GM19023 (cell line): ENCODE measurements around the gene PLPPR4.

Experiments used
- ATAC-seq: cut with Tn5 transposase; IDR thresholded peaks from one replicate; pipeline ENCODE4 v1.9.1; 2021; ENCODE audit warnings: mild to moderate bottlenecking, moderate library complexity; ENCODE audit not compliant: unreplicated experiment

The PLPPR4 gene

DNA sequence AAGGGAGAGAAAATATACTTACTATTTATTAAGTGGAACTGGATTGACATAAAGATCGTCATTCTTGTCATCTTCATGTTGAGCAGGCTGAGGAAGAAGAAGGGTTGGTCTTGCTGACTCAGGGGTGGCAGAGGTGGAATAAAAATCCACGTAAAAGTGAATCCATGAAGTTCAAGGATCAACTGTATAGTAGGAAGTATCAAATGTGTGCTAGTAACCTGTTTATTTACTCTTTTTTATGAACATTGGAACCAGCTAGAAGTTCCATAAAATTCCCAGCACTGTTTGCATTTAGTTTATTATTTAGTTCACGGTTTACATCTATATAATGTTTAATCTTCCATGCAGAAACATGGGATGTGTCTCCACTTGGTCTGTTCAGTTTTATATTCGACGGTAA lies 70.7 kb downstream of the PLPPR4 start:
- ATAC-seq = no peak

DNA sequence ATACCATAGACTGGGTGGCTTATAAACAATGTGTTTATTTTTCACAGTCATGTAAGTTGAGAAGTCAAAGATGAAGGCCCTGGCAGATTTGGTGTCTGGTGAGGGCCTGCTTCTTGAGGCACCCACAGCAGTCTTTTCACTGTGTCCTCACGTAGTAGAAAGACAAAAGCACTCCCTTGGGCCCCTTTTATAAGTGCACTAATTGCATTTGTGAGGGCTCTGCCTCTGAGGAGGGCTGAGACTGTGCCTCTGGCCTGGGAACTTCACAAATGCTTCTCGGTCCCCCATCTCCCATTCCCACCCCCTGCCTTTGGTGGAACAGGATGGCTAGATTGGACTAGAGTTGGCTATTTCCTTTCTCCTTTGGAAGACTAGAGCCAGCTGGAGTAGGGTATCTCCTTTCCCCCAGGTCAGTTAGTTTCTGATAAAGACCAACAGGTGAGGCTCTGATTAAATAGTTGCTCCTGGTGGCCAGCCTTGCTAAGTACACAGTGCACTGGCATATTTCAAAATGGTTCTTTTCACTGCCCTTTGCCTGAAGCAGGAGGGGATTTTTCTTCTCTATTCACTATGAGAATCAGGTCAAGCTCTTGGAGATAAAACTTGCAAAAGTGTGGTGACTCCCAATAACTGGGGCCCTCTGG lies 82.9 kb downstream of the PLPPR4 start:
- no peak for ATAC-seq

DNA sequence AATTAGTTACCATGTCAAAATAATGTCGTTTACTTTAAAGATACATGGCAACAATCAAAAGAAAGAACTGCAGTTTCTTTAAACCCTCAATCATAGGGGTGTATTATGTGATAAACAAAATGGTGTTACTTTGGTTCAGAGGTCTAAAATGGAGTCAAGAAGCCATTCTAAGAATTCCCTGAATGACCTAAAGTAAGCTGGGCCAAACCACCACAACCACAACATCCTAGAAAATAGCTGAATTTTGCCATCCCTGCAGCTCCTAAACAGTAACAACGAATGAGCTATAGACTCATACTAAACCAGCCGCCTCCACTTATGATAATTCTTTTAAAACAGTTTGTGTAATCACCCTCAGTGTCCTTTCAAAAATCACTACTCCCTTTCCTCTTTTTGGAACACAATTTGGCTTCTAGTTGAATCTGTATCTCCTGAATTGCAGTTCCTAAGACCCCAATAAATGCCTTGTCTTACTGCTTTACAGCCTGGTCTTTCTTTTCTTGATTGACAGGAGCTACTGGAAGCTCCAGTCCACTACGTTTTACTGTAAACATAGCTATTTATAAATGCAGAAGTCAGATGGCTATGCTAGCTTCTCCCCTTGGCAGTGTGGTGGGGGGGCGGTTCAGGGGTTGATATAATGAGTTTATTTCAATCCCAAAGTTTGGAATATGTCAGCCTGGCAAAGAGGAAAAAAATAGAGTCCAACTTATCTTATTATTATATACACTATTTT lies 84.3 kb downstream of the PLPPR4 start:
- ATAC-seq = no peak

DNA sequence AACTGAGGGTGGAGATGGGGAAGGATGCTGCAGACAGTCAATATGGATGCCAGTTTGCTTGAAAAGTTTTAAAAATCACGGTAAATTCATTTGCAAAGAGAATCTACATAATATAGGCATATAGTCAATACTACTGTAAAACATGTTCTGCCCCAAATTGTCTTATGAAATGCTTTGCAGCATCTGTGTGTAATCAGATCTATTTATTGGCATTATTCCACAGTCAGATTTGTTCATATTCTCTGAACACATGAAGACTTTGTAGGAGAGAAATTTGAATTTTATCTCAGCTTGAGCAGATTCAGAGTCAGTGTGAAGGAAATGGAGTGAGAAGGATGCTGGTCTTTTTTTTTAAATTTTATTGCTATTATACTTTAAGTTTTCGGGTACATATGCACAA lies 88.5 kb downstream of the PLPPR4 start:
- ATAC-seq = no peak

DNA sequence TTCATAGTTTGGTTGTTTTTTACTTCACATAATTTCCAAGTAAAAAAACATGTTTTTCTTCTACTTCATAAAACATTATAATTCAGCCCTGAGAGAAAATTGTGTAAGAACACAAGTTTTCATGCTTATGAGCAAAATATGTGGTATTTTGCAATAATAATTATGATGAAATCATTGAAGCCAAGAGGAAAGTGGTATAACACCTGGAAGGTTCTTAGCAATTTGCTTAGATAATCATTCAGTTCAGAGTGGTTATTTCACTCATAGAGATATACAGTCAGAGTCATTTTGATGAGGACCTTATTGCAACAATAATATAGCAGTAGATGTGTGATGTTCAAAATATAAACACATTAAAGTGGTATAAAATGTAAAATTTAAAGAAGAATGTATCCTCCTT lies 94.5 kb downstream of the PLPPR4 start:
- ATAC-seq = no peak
